ENCODE measurements around the gene TUFT1. TPM values are rescaled to one million over a fixed set of nuclear protein-coding genes. Genes with fewer than 3 reads are reported as not detected.
A peak's percentile ranks its signal among the peaks of the same experiment; 100 is the strongest.

Gene TUFT1
- 2.3 and 3.8 TPM in 2 replicates for total RNA-seq (2014; rRNA removed; shearing (Covaris generic))

- DNase-seq (ENCODE audit: low read depth), result peak; percentile 85
These were observed at the start of gene TUFT1 for GRCh38 chr1:151540021-151540981. TUFT1 (plus strand) TSS chr1:151540309; CDS start chr1:151540367, 58 bp downstream.

- no peak for DNase-seq (ENCODE audit: low read depth)
These were observed 48.5 kb upstream of the TUFT1 start for GRCh38 chr1:151491641-151492040.

GRCh38 chr1:151492120-151492519 is 48.0 kb upstream of the TUFT1 start:
- DNase-seq (ENCODE audit: low read depth), result no peak

GRCh38 chr1:151493042-151493441 is 47.1 kb upstream of the TUFT1 start:
- DNase-seq (ENCODE audit: low read depth), result no peak

GRCh38 chr1:151494741-151495281 is 45.3 kb upstream of the TUFT1 start:
- peak; percentile 81 for DNase-seq (ENCODE audit: low read depth)

- DNase-seq (ENCODE audit: low read depth), result no peak
These were observed 44.8 kb upstream of the TUFT1 start for GRCh38 chr1:151495316-151495715.

- DNase-seq (ENCODE audit: low read depth), result no peak
These were observed 40.7 kb upstream of the TUFT1 start for GRCh38 chr1:151499365-151499764.

GRCh38 chr1:151499930-151500329 is 40.2 kb upstream of the TUFT1 start:
- DNase-seq (ENCODE audit: low read depth), result no peak

GRCh38 chr1:151501474-151501873 is 38.6 kb upstream of the TUFT1 start:
- DNase-seq (ENCODE audit: low read depth), result no peak

- DNase-seq (ENCODE audit: low read depth), result no peak
These were observed 37.9 kb upstream of the TUFT1 start for GRCh38 chr1:151502035-151502700.

- peak; percentile 58 for DNase-seq (ENCODE audit: low read depth)
These were observed 37.0 kb upstream of the TUFT1 start for GRCh38 chr1:151502859-151503780.

GRCh38 chr1:151504252-151504651 is 35.9 kb upstream of the TUFT1 start:
- DNase-seq (ENCODE audit: low read depth), result no peak

- no peak for DNase-seq (ENCODE audit: low read depth)
These were observed 35.4 kb upstream of the TUFT1 start for GRCh38 chr1:151504759-151505158.

GRCh38 chr1:151508833-151509232 is 31.3 kb upstream of the TUFT1 start:
- DNase-seq (ENCODE audit: low read depth), result peak; percentile 8

- no peak for DNase-seq (ENCODE audit: low read depth)
These were observed 30.6 kb upstream of the TUFT1 start for GRCh38 chr1:151509350-151510019.

- DNase-seq (ENCODE audit: low read depth), result no peak
These were observed 30.1 kb upstream of the TUFT1 start for GRCh38 chr1:151510020-151510405.

GRCh38 chr1:151510614-151510956 is 29.5 kb upstream of the TUFT1 start:
- no peak for DNase-seq (ENCODE audit: low read depth)

GRCh38 chr1:151510957-151511635 is 29.0 kb upstream of the TUFT1 start, which contains the start of gene CGN:
CGN (plus strand) TSS chr1:151511387; CDS start chr1:151518520, 7,133 bp downstream.
- DNase-seq (ENCODE audit: low read depth), result peak; percentile 57

GRCh38 chr1:151511636-151512215 is 28.4 kb upstream of the TUFT1 start:
- DNase-seq (ENCODE audit: low read depth), result peak; percentile 66

- DNase-seq (ENCODE audit: low read depth), result peak; percentile 35
These were observed 27.8 kb upstream of the TUFT1 start for GRCh38 chr1:151512326-151512725.

Data from RPMI7951 (cell line).